NB4 (cell line): ENCODE measurements around the gene NNMT.

Experiments used
- MYC ChIP-seq: IDR thresholded peaks from 2 replicates; pipeline ENCODE4 v1.6.1; 2011; ENCODE audit warnings: low read depth, low read length
- POLR2A ChIP-seq: IDR thresholded peaks from 2 replicates; pipeline ENCODE4 v1.6.1; 2011; ENCODE audit warnings: mild to moderate bottlenecking; ENCODE audit not compliant: insufficient read length; ENCODE audit errors: extremely low read depth
- TF ChIP-seq, protein P1 (sequence below): IDR thresholded peaks from one replicate; pipeline ENCODE4 v1.5.1; 2012; ENCODE audit warnings: low read depth, low read length

- TF ChIP-seq, protein P1, sequence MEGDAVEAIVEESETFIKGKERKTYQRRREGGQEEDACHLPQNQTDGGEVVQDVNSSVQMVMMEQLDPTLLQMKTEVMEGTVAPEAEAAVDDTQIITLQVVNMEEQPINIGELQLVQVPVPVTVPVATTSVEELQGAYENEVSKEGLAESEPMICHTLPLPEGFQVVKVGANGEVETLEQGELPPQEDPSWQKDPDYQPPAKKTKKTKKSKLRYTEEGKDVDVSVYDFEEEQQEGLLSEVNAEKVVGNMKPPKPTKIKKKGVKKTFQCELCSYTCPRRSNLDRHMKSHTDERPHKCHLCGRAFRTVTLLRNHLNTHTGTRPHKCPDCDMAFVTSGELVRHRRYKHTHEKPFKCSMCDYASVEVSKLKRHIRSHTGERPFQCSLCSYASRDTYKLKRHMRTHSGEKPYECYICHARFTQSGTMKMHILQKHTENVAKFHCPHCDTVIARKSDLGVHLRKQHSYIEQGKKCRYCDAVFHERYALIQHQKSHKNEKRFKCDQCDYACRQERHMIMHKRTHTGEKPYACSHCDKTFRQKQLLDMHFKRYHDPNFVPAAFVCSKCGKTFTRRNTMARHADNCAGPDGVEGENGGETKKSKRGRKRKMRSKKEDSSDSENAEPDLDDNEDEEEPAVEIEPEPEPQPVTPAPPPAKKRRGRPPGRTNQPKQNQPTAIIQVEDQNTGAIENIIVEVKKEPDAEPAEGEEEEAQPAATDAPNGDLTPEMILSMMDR = no peak
- TF ChIP-seq MYC = no peak
- no peak for TF ChIP-seq POLR2A
Observed at GRCh38 chr11:114274637-114275036, 21.6 kb upstream of the NNMT start.
